Kidney (tissue), 14 donors: ENCODE measurements around the gene RGS4. TPM values are rescaled to one million over a fixed set of nuclear protein-coding genes. Genes with fewer than 3 reads are reported as not detected.

ENCODE experiments used
- DNase-seq, 5 donors: peaks; one replicate each; pipeline ENCODE4 v3.0.0-alpha.2; 2013 to 2020
- FAIRE-seq: peaks from 2 replicates; lab custom pipeline; 2012; peaks lifted over from hg19 to GRCh38; lab: Jason Lieb, UNC
- H3K27ac ChIP-seq, 2 donors: one replicate each; pipeline ENCODE4 v1.7.0; 2013; ENCODE audit warnings: low read depth in 2 of 2, low read length in 2 of 2, inconsistent platforms in 1 of 2
- H3K27me3 ChIP-seq: one replicate; pipeline ENCODE4 v1.7.1; 2013; ENCODE audit warnings: low read length, inconsistent platforms; ENCODE audit not compliant: control insufficient read depth, insufficient read depth
- H3K36me3 ChIP-seq, 3 donors: one replicate each; pipeline versions ENCODE4 v1.7.0 to v1.7.1; 2013; ENCODE audit warnings: low read length in 3 of 3, control low read depth in 1 of 3, inconsistent platforms in 1 of 3; ENCODE audit not compliant: insufficient read depth in 3 of 3, control insufficient read depth in 2 of 3
- H3K4me1 ChIP-seq, 3 donors: one replicate each; pipeline versions ENCODE4 v1.7.0 to v1.7.1; 2013; ENCODE audit warnings: low read length in 3 of 3, inconsistent platforms in 1 of 3, low read depth in 1 of 3; ENCODE audit not compliant: control insufficient read depth in 2 of 3, insufficient read depth in 2 of 3
- H3K4me3 ChIP-seq, 3 donors: one replicate each; pipeline versions ENCODE4 v1.7.0 to v1.8.1; 2013; ENCODE audit warnings: low read length in 3 of 3, control low read depth in 1 of 3, inconsistent platforms in 1 of 3
- H3K9ac ChIP-seq, 3 donors: one replicate each; pipeline versions ENCODE4 v1.7.0 to v1.7.1; 2013; ENCODE audit warnings: low read length in 3 of 3, control low read depth in 1 of 3, inconsistent platforms in 1 of 3
- H3K9me3 ChIP-seq, 3 donors: one replicate each; pipeline versions ENCODE4 v1.7.0 to v1.7.1; 2013; ENCODE audit warnings: low read length in 3 of 3, control low read depth in 1 of 3, inconsistent platforms in 1 of 3; ENCODE audit not compliant: control insufficient read depth in 2 of 3, insufficient read depth in 1 of 3
- CTCF ChIP-seq: IDR thresholded peaks from 3 replicates; pipeline ENCODE4 v1.5.1; 2012; ENCODE audit warnings: mild to moderate bottlenecking, moderate library complexity, borderline replicate concordance; ENCODE audit not compliant: insufficient read depth; ENCODE audit errors: extremely low read depth
- intact Hi-C: fragments of 100-400 bp; cut with DNase I; formaldehyde crosslinking; loops from one replicate; pipeline ENCODE4 v1.11.1; 2022
- polyA plus RNA-seq: library from polyadenylated mRNA; stranded (reverse); fragments of 350-450 nt; fragmentation: Illumina TruSeq; extraction: RNeasy Lipid Tissue Mini Kit (QIAGEN cat#74804); gene quantifications from one replicate; pipeline ENCODE4 v1.2.3, GENCODE V29; 2014; ENCODE audit warnings: low read depth, low replicate concordance; ENCODE audit not compliant: insufficient read depth
- total RNA-seq: library from RNA; stranded (reverse); fragmentation: NEBNext Ultra II Directional; extraction: Animal tissue kit (Norgen Biotek cat#: 25700); gene quantifications from one replicate; pipeline ENCODE4 v1.2.1, GENCODE V29; 2021
- donor health status: control.
- donor health status: control.
- donor health status: control.
- donor health status: control.
- donor health status: control.
- donor health status: DM: yes; HTN: yes; CAD: no.
- donor health status: Normal renal cell carcinoma (clear cell type).

RGS4 gene
- total and polyA plus RNA-seq, 2 donors from 2014 or later = 2.0 to 3.1 TPM

DNA sequence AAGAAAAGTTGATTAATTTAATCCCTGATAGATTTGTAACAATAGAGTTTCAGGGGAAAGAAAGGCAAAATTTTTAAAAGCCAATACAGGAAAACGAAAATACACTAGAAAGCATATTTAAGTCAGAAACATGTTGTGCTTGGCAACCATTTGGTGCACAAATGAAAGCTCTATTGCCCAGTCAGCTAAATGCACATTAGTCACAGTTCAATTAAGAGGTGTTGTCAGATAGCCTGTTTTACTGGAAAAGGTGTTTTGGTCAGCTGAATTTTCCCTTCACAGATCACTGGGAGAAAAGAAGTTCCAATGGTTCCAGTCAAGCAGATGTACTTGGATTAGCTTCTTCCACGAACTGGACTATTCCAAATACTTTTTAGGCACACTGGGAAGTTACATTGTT, 25.4 kb downstream of the RGS4 start:
- no peak for TF ChIP-seq CTCF
- H3K4me1 ChIP-seq = no peaks in the 10 kb centered on the region
- no peak overlapping the region for H3K27ac ChIP-seq
- FAIRE-seq = no peak
- H3K9ac ChIP-seq = no peak overlapping the region
- H3K4me3 ChIP-seq = no peak overlapping the region
- H3K36me3 ChIP-seq = no peaks in the 10 kb centered on the region
- DNase-seq = no peak
- intact Hi-C loops = no loop called here
- H3K9me3 ChIP-seq = no peaks in the 10 kb centered on the region
- no peaks in the 10 kb centered on the region for H3K27me3 ChIP-seq

DNA sequence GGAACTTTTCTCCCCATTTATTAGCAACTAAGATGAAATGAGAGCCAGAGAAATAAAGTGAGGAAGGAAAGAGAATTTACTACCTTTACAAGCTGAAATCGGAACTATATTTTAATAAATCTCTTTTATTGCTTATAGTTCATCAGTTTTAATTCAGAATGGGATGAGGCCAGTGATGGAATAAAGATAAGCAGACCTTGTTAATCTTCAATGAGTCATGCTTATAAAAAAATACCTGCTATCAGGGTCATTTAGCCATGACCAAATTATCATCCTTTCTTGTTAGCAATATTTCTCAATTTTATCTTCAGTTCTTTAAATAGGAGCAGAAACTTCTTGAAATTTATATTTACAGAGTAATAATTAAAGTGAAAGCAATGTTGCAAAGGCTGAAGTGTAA, 26.1 kb downstream of the RGS4 start:
- intact Hi-C loops = no loop called here

GRCh38 chr1:163102590-163102989, 33.4 kb downstream of the RGS4 start:
- DNase-seq (no peak), FAIRE-seq (no peak)
- H3K9me3 ChIP-seq = no peaks in the 10 kb centered on the region
- H3K4me1 ChIP-seq = no peaks in the 10 kb centered on the region
- no peaks in the 10 kb centered on the region for H3K36me3 ChIP-seq
- H3K27me3 ChIP-seq = no peaks in the 10 kb centered on the region
- intact Hi-C loops = no loop called here
- H3K4me3 ChIP-seq = no peak overlapping the region
- no peak for TF ChIP-seq CTCF
- no peak overlapping the region for H3K27ac ChIP-seq
- H3K9ac ChIP-seq = no peak overlapping the region

More for the DNA sequence above, 26.1 kb downstream of the RGS4 start:
- TF ChIP-seq CTCF = no peak
- FAIRE-seq (no peak), DNase-seq (no peak)
- Histone ChIP-seq H3K36me3 (no peaks in the 10 kb centered on the region), H3K4me1 (no peaks in the 10 kb centered on the region), H3K9ac (no peak overlapping the region), H3K4me3 (no peak overlapping the region), H3K9me3 (no peaks in the 10 kb centered on the region), H3K27me3 (no peaks in the 10 kb centered on the region), H3K27ac (no peak overlapping the region)

GRCh38 chr1:163104385-163105099, 35.4 kb downstream of the RGS4 start:
- no peak for FAIRE-seq
- Histone ChIP-seq H3K4me3 (no peak overlapping the region), H3K36me3 (no peaks in the 10 kb centered on the region), H3K9ac (no peak overlapping the region), H3K27ac (no peak overlapping the region), H3K27me3 (no peaks in the 10 kb centered on the region), H3K9me3 (no peaks in the 10 kb centered on the region), H3K4me1 (no peaks in the 10 kb centered on the region)
- no peak for DNase-seq
- intact Hi-C loops = no loop called here
- no peak for TF ChIP-seq CTCF
